Stromal cell of bone marrow (primary cell): ENCODE results near the gene SRPRB.

Experiments
- DNase-seq: peaks from one replicate; pipeline ENCODE4 v3.0.0-alpha.2; 2012; ENCODE audit warnings: low read depth

SRPRB gene

DNA sequence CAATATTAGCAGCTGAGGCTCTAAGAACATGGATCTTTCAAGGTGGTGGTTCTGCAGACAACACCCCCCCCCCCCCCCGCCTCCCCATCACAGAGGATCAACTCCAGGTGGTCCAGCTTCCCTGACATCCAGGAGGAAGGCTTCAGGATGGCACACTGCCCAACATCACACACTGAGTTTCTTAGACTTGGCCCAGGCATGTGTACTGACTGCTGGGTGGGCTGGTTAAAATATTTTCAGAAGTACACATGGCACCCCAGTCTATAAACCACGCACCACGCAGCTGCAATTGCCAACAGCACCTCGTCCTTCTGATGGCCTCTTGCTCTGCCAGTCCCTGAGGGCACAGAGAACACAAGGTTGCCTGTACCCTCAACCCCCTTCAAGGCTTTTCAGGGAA lies 22.1 kb downstream of the SRPRB start:
- no peak for DNase-seq

DNA sequence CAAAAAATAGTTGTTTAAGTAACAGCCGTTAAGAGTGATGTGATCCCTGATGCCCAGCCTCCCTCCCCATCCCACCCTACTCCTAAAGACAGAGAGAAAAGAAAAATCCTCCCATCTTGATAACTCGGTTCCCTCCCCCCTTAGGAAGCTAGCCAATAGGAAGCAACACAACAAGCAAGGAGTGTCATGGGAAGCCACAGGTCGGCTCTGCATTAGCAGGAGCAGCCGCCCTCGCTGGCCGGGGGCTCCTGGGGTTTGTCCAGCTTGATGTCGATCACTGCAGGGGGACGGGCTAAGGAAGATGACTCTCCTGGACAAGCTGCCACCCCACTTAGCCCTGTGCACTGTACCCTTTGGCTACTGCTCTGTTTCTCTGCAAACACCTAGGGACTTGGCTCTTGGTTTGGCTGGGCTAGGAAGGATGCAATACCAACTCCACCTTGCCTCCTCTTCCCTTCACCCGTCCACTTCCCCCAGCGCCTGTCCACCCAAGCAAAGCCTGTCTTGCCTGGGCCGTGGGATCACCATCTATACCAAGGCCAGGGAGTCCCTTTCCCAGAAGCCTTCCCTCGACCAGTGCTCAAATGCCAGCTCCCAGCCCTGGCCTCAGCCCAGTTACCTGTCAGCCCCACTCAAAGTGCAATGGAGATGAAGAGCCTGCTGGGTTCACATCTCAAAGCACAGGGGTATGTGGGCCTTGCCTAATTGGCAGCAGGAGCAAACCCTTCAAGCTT lies 23.1 kb downstream of the SRPRB start:
- DNase-seq, result no peak

DNA sequence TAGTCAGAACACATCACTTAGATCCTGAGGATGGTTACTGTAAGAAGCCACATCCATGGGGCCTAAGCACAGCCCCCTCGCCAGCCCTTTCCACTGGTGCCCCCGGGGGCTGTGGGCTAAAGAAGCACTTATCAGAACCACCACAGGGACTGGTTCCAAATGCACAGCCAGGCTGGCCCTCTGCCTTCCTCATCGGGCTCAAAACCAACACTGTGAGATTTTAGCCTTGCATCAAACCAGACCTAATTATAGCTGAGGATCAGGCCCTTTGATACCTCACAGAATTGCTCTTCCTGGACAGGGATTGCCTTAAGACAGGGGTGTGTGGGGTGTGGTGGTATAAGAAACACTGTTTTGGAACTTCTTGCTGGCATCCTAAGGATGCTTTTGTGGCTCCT lies 23.7 kb downstream of the SRPRB start:
- DNase-seq, result no peak

DNA sequence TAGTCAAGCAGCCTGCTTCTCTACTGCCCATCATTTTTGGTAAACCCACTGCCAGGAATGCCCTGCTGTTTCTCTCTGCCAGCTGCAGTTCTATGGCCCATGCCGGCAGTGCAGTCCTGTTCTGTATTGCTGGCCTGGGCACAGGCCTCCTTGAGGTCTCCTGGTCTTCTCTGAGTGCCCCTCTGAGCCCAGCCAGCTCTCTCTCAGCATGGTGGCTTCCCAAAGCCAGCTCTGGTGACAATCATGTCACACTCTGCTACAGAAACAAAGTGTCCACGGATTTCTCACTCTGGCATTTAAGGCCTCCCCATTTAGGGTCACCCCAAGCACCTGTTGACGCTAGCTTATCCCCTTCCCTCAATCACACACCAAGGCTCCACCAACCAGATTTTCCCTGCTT lies 24.5 kb downstream of the SRPRB start:
- DNase-seq, result no peak

DNA sequence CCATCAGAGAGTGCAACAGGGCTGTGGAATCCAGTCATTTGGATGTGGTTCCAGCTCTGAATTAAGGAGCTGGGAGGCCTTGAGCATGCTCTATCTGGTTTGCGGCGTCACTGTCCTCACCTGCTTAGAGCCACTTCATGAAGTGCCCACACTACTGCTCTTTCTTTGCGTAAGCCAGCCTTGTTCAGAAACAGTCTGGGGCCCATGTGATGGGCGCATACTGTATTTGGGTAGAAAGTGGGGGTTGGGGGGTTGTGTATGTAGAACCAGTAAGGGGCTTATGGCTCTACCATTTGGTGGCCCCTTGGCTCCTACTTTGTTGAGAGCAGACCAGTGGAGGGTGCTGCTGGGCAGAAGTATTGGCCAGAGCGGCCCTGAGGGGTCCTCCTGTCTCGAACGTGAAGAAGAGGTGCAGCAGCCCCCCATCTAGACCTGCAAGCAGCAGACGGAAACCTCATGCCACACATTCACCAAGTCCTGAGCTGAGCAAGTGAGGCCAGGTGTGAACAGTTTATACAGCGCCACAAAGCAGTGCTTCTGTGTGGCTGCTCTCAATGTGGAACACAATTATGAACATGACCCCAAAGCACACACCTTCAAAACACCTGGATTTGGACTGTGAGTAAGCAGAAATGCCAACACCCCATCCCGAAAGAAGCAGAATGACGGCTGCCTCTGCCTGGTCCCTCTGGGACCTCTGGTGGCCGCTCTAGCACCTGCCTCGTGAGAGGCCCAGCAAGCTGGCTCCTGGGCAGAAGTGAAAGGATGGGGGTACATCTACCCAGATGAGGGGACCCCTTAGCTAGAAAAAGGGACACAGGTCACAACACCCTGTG lies 26.6 kb downstream of the SRPRB start:
- DNase-seq, result no peak

DNA sequence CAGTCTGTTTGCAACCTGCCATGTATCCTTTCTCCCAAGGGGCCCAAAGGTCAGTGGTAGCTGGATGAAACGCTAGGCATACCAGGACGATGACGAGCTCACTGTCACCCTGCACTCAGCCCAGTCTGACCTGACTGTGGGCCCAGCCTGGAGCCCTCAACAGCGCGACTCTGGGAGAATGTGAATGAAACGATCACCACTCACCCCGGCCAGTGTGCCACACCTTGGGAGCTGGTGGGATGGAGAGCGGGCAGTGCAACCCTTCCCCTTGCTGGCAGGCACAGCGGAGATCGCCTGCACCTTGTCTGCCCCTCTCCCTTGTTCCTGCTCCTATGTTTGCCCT lies 27.2 kb downstream of the SRPRB start:
- no peak for DNase-seq

DNA sequence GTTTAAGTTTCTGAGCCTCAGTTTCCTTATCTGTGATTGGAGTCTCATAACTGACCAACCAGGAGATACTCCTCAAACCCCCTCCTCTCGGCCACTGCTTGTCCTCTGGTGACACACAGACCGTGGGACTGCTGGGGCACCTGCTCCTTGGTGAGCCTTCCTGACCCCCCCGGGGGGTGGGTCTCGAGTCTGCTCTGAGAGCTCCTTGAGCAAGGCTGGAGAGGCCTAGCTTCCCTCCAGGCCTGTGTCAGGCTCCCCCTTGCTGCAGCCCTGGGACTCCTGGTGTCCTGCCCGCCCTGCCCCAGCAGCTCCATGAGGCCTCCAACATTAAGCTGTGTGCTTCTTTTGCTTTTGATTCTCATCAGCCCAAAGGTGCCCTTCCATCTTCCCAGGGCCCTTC lies 27.7 kb downstream of the SRPRB start:
- DNase-seq, result no peak

DNA sequence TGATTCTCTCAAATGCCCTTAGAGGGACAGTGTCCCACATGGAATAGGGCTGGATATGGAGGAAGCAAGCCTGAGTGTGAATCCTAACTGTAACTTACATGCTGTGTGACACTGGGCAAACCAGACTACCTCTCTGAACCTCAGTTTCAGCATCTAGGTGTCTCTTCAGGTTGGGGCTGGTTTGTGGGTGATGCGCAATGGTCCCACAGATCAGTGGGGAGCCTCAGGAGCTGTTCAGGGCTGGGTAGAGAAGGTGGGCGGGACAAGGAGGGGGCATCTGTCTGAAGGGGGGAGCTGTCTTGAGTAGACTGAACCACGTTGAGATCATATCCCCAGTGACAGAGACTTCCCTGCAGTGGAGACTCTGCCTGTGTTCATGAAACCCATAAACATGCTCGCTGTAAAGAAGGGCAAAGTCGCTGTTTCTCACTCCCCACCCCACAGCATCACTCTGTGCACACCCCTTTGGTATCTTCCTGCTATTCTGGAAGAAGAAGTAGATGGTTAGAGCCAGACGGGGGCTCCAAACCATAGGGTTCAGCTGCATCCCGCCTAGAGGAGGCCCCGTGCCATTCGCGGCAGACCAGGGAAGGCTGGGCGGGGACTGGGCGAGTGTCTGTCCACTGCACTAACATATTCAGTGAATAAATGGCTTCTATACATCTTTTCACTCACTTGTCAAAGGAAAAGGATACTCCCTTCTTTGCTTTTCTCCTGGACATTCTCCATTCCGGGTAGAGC lies 28.4 kb downstream of the SRPRB start:
- no peak for DNase-seq

DNA sequence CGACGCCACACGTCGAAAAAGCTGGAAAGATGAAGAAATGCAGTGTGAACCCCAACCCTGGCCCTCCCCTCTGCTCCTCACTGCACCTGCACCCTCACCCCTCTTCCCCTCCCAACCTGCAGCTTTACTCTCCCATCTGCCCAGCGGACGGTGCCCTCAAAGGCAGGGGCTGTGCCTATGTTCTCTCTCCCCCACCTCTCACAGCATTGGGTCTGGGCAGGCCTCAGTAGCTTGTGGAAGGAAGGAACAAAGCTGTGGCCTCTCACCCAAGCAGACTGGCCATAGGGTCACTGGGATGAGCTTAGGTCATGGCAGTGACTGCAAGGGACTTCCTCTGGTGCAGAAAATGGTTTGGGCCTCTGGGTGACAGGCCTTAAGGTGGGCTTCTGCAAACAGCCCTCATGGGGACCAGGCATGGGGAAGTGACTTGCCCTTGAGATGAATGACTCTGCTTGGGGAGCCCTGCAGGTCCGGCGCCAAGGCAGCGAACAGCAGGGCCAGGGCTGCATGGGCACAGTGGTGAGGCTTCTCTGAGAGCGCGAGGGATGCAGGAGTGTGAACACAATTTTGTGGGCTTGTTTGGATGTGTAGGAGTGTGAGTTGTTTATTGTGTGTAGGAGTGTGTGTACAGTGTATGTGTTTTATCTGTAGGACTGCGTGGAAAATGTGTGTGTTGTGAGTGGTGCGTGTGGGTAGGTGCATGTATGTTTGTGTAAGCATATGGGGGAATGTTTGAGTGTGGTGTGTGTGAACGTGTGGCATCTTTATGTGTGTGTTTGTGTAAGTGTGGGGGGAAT lies 29.2 kb downstream of the SRPRB start:
- DNase-seq, result no peak

DNA sequence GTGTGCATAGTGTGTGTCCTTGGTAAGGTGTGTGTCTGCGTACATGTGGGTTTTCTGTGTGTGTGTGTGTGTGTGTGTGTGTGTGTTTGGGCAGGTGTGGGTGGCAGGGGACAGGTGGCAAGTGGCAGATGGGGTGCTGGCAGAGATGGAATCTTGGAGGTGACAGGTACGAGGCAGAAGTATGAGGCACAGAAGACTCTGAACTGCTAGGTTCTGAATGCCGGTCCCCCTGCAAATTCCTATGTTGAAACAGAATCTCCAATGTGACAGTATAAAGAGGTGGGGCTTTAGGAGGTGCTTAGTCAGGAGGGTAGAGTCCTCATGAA lies 29.8 kb downstream of the SRPRB start:
- DNase-seq, result no peak

DNA sequence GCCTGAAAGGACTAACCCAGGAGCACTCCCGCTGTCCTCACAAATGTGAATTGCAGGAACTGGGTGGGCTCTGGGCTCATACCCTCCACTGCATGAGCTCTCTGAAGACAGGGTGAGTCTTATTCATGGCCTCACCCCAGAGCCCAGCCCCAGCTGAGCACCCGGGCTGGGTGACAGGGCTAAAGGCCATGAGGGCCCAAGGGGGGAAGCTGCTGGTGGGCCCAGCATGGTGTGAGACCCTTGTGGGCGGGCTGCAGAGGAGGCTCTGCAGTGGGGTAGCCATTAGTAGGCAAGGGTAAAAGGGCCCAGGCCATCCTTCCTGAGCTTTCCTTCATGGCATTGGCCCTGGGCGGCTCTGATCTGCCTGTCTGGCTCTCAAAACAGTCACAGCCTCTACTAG lies 30.3 kb downstream of the SRPRB start:
- no peak for DNase-seq

DNA sequence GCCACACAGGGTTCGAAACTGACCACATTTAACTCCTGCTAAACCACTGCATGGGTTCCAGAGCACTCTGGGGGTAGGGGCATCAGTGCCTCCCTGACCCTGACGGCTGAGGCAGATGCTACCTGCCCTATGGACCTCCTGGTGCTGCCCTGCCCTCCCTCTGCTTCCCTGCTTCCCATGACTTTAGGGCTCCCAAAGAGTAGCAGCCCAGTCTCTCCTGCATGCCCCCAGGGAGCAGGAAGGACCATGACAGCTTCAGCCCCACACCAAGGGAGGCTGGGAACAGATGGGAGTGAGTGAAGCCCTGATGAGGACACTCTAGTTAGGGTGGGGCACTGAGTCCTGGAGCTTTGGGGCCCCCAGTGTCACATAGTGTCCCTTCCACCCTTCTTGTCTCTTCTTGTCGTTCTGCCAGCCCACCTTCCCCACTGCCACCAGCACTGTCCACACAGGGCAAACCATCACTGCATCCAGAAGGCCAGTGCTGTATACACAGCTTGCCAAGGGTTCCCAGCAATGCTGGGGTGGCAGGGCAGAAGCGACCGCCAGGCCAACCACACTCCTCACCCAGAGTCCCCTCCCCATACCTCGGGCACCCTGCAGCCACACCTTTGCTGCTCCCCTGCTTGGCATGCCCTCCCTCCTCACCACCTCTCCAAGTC lies 31.0 kb downstream of the SRPRB start:
- no peak for DNase-seq

DNA sequence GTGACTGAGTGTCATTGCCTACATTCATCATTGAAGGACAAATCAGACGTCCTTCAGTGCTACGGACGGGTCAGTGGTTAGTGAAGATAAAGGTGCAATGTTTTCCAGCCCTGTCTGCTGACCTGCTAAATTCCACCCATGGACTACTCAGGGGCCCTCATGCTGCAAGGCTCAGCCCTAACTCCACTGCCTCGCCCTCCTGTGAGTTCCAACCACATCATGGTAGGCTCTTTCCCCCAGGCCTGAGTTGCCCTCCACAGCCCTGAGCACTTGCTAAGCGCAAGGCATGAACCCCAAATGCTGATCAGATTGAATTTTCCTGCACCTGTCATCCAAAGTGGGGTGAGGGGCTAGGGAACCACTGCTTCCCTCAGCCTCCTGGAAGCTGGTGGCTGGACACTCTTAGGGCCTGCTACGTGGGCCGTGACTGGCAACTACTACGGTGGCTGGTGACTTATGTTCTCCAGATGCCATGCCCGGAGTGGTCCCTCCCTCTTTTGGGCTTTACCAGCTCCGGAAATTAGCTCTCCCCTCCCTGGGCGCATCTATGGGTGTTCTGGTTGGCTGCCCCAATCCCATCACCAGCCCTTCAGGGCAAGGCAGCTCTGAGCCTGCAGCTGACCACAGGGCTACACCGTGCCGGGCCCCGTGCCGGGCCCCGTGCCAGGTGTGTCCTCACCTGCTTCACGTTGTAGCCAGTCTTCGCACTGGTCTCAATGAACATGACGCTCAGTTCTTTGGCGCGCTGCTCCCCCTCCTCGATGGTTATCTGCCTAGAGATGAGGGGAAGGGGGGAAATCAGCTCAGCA lies 32.1 kb downstream of the SRPRB start:
- no peak for DNase-seq

DNA sequence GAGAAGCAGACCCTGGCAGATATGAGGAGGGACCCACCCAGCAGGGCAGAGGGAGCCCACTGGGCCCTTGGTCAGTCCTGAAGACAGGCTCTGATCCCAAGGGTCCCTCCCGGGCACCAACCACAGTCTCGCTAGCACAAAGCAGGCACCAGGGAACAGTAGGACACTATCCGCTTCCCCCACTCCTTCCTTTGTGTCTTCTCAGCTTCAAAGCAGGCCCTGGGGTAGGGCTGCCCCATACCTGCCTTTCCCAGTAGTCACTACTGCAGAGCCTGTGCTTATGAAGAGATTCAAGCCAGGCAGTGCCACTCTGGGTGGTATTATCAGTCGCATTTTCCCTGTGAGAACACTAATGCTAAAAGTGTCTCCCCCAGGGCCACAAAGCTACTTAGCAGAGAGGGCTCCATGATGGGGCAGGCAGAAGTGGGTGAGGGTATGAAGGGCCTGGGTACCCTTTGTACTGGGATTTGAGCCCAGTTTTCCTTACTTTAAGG lies 32.7 kb downstream of the SRPRB start:
- DNase-seq, result no peak

DNA sequence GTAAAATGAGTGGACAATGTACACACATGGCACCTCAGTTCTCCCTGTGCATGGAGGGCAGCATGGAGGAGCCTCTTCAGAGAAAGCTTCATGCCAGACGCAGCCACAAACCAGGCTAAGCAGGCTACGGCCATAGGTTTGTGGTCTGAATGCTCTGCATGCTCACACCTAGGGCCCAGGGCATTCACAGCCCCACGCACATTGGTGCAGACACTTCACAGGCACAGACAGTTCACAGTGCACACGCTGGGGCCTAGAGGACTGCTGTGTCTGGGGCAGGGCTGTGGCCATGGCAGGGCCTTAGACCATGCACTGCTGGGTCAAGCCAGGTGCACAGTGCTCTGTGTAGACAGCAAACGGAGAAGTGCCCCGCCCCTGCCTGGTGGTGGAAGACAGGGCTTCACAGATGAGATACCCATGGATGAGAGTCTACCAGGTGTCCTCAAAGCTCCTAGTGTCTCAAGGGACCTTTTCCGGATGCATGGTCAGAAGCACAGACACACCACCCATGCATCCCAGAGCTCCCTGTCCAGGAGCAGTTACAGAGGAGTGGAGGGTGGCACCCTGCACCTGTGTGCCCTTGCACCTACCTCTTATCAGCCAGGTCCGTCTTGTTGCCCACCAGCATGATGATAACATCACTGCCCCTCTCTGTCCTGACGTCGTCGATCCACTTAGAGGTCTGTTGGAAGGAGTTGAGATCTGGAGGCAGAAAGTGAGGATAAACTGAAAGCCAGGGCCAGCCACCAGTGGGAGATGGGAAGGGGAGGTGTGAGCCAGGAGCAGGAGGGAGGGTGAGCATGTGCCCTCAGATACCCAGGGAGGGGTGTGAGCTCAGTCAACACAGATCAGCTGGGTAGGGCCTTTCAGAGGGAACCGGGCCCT lies 33.5 kb downstream of the SRPRB start:
- no peak for DNase-seq

DNA sequence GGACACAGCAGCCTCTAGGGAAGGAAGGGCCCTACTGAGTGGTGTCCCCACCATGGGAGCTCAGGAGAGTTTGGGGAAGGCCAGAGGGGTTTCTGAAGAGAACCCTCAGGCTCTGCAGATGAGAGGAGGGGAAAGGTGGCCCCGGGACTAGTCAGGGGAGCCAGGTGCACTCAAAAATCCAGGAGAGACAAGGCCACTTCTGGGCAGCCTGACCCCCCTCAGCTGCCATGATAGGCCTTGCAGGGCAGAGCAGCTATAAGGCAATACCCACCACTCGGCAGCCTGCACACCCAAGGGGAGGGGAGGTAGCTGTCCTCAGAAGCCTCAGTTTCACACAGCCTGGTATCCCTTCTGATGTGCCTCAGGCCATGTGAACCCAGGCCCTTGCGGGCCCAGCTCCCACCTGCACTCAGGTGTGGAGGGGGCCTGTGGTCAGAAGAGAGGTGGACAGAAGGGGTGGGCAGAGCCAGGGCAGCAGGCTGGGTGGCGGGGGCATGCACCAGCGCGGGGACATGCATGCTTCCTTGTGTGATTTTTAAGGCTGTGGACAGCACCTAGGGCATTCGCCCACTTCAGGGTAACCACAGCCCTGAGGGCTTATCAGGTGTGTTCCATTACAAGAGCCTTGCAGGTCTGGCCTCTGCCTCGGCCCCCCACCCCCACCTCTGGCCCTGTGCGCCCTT lies 34.6 kb downstream of the SRPRB start:
- DNase-seq, result no peak

DNA sequence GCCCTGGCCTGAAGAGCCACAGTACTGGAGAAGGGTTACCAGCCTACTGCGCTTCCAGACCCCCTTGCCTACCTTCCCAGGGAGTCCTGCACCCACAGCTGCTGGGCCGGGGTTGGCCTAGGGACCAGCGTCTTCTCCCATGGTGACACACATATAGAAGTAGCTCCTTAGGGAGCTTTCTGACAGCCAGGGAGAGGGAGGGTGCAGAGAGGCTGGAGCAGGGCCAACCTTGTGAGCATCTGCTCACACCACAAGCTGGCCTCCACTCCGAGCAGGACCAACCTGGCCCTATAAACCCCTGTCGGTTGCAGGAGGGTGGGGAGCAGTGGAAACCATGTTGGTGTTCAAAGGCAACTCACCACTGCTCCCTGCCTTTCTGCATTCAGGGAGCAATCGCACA lies 35.2 kb downstream of the SRPRB start:
- DNase-seq, result no peak

DNA sequence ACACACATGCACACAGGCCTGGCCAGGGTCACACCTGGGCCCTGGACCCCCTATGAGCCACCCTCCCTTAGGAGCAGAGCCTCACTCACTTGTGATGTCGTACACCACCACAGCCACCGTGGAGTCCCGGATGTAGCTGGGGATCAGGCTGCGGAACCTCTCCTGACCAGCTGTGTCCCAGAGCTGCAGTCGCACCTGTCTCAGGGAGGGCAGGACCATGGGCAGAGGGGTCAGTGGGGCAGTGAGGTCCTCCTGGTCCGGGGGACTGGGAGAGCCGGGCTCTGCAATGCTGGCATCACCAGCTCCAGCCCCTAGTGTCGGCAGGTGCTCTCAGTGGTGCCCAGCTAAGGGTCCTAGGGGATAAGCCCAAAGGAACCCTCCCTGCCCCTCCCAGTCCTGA lies 35.6 kb downstream of the SRPRB start:
- DNase-seq, result no peak

DNA sequence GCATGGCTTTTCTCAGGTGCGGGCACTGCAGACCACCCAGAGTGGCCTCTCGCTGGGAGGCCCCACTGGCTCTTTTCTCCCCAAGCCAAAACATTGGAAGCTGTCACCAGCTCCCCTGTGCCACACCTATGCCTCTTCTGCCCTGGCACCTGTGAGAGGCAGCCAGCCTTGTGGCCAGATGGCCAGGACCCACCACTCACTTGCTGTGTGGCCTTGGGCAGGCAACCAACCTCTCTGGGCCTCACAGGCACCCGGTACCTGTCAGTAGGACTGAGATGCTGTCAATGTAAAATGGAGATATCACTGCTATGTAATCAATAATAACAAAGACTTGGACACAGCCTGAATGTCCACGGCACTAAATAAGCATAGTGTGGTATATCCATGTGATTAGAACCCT lies 36.5 kb downstream of the SRPRB start:
- DNase-seq, result no peak
